ENCODE results near the gene USP4.
"Not testable (repeated sequence)": the region's sequence is repeated elsewhere in the genome, so short reads cannot be mapped to it uniquely, and the experiment has no call there.

Gene USP4

GRCh38 chr3:49238274-49239127 lies 101.4 kb downstream of the USP4 start:
- Histone ChIP-seq H3K79me2 (ENCODE audit: insufficient read depth, low read depth) (no peaks in the 10 kb centered on the region), H3K27me3 (ENCODE audit: insufficient read depth, low read depth) (no peaks in the 10 kb centered on the region), H4K20me1 (ENCODE audit: insufficient read depth) (no peaks in the 10 kb centered on the region), H3K4me3 (IDR thresholded peaks at IDR 0.05; ENCODE audit: insufficient read depth, low read depth, low read length) (no peak overlapping the region), H3K36me3 (ENCODE audit: insufficient read depth) (no peaks in the 10 kb centered on the region), H2AFZ (ENCODE audit: low read depth) (no peak overlapping the region), H3K27ac (no peak overlapping the region), H3K9ac (no peak overlapping the region), H3K4me2 (no peak overlapping the region), H3K4me1 (ENCODE audit: low read depth, poor library complexity, severe bottlenecking) (no peaks in the 10 kb centered on the region)
- no peak for TF ChIP-seq CTCF (conservative IDR thresholded peaks at IDR 0.05; ENCODE audit: low read depth, low read length)

GRCh38 chr3:49237344-49237743 lies 102.5 kb downstream of the USP4 start:
- Histone ChIP-seq H4K20me1 (ENCODE audit: insufficient read depth) (no peaks in the 10 kb centered on the region), H3K4me2 (no peak overlapping the region), H2AFZ (ENCODE audit: low read depth) (no peak overlapping the region), H3K9ac (no peak overlapping the region), H3K79me2 (ENCODE audit: insufficient read depth, low read depth) (no peaks in the 10 kb centered on the region), H3K4me1 (ENCODE audit: low read depth, poor library complexity, severe bottlenecking) (no peaks in the 10 kb centered on the region), H3K27ac (no peak overlapping the region), H3K36me3 (ENCODE audit: insufficient read depth) (no peaks in the 10 kb centered on the region), H3K4me3 (IDR thresholded peaks at IDR 0.05; ENCODE audit: insufficient read depth, low read depth, low read length) (no peak overlapping the region), H3K27me3 (ENCODE audit: insufficient read depth, low read depth) (no peaks in the 10 kb centered on the region)
- no peak for TF ChIP-seq CTCF (conservative IDR thresholded peaks at IDR 0.05; ENCODE audit: low read depth, low read length)

DNA sequence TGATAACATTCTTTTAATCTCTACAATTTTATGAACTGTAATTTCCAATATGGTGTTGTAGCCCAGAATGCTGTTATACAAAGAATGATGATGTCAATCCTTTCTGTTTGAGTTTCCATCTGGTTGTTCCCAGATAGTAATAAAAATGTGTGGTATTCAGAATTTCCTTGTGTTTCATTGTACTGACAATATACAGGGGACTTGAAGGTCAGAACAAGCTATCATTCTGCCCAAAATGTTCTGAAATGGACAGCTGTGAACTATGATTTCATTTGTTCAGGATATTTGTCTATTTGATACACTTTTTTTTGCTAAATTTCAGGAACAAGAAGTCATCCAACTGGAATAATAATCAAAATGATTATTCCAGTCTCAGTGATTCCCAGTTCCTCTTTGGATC lies 103.6 kb downstream of the USP4 start:
- H4K20me1 ChIP-seq (ENCODE audit: insufficient read depth): no peaks in the 10 kb centered on the region
- H3K36me3 ChIP-seq (ENCODE audit: insufficient read depth): no peaks in the 10 kb centered on the region
- TF ChIP-seq CTCF (conservative IDR thresholded peaks at IDR 0.05; ENCODE audit: low read depth, low read length): no peak
- H3K4me1 ChIP-seq (ENCODE audit: low read depth, poor library complexity, severe bottlenecking): no peaks in the 10 kb centered on the region
- no peaks in the 10 kb centered on the region for H3K27me3 ChIP-seq (ENCODE audit: insufficient read depth, low read depth)
- H2AFZ ChIP-seq (ENCODE audit: low read depth): no peak overlapping the region
- no peak overlapping the region for H3K9ac ChIP-seq
- no peak overlapping the region for H3K27ac ChIP-seq
- no peaks in the 10 kb centered on the region for H3K79me2 ChIP-seq (ENCODE audit: insufficient read depth, low read depth)
- H3K4me3 ChIP-seq (IDR thresholded peaks at IDR 0.05; ENCODE audit: insufficient read depth, low read depth, low read length): no peak overlapping the region
- no peak overlapping the region for H3K4me2 ChIP-seq

GRCh38 chr3:49228817-49229216 lies 111.0 kb downstream of the USP4 start:
- H3K79me2 ChIP-seq (ENCODE audit: insufficient read depth, low read depth); H4K20me1 ChIP-seq (ENCODE audit: insufficient read depth); H3K4me2 ChIP-seq; H3K27ac ChIP-seq; H3K27me3 ChIP-seq (ENCODE audit: insufficient read depth, low read depth); H2AFZ ChIP-seq (ENCODE audit: low read depth); H3K9ac ChIP-seq; H3K4me1 ChIP-seq (ENCODE audit: low read depth, poor library complexity, severe bottlenecking); H3K36me3 ChIP-seq (ENCODE audit: insufficient read depth); H3K4me3 ChIP-seq (IDR thresholded peaks at IDR 0.05; ENCODE audit: insufficient read depth, low read depth, low read length): not testable (repeated sequence)

All from KMS-11 (cell line).